ENCODE measurements around the gene PIP5K1C. TPM values are rescaled to one million over a fixed set of nuclear protein-coding genes. Genes with fewer than 3 reads are reported as not detected.

PIP5K1C gene
- total and polyA plus RNA-seq, 10 donors, result 6.2 to 41.9 (median 33.9) TPM

DNA sequence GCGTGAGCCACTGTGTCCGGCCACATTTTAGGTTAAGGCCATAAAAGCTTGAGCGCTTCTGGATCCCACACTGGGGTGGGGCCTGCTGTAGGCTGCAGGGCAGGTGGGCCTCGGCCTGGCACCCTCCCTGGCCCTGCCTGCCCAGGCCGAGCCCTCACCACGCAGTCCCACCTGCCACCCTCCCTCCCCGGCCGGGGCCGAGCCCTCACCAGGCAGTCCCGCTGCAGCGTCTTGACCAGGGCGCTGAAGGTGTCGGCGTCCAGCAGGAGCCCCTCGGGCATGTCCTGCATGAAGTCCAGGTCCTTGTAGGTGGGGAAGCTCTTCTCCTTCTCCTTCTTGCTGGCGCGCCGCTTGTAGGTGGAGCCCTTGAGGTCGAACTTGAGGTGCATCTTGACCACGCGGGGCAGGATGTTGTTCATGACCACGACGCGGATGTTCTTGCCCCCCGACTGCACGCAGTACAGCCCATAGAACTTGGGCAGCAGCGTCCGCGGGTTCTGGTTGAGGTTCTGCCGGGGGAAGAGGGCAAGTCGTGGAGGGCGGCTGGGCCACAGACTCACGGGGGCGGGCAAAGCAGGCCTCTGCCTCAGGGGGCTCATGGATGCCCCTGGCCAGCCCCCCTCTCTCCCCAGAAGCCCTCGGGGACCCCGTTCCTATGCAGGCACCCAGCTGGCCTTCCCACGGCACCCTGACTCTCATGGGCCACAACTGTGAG lies 47.0 kb downstream of the PIP5K1C start:
- no peak overlapping the region for H3K27ac ChIP-seq
- peaks cover 0 to 4% (median 0%) of the 10 kb centered on the region in 8 donors for H3K9me3 ChIP-seq
- peaks cover 0 to 93% (median 66%) of the 10 kb centered on the region in 6 donors for H3K36me3 ChIP-seq
- H3K4me1 ChIP-seq, result peaks cover 0 to 11% (median 2%) of the 10 kb centered on the region in 6 donors
- WGBS, 5 donors, result 83 to 92% (median 88%) methylated on average over 20 to 37 of the region's 37 CpGs
- no peak for DNase-seq
- no peaks in the 10 kb centered on the region for H3K27me3 ChIP-seq (replicated peaks in 1 of 7)
- TF ChIP-seq POLR2AphosphoS5 (IDR thresholded peaks at IDR 0.05), result peak in 1 of 3 donors; percentile 15
- TF ChIP-seq, protein P1, sequence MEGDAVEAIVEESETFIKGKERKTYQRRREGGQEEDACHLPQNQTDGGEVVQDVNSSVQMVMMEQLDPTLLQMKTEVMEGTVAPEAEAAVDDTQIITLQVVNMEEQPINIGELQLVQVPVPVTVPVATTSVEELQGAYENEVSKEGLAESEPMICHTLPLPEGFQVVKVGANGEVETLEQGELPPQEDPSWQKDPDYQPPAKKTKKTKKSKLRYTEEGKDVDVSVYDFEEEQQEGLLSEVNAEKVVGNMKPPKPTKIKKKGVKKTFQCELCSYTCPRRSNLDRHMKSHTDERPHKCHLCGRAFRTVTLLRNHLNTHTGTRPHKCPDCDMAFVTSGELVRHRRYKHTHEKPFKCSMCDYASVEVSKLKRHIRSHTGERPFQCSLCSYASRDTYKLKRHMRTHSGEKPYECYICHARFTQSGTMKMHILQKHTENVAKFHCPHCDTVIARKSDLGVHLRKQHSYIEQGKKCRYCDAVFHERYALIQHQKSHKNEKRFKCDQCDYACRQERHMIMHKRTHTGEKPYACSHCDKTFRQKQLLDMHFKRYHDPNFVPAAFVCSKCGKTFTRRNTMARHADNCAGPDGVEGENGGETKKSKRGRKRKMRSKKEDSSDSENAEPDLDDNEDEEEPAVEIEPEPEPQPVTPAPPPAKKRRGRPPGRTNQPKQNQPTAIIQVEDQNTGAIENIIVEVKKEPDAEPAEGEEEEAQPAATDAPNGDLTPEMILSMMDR (IDR thresholded peaks at IDR 0.05 in 8 of 11, conservative IDR thresholded peaks at IDR 0.05 in 3 of 11), result no peak
- intact Hi-C loops (cut with DNase I; ENCODE audit: low total_unique reads), result no loop called here
- H3K4me3 ChIP-seq, result no peak overlapping the region

DNA sequence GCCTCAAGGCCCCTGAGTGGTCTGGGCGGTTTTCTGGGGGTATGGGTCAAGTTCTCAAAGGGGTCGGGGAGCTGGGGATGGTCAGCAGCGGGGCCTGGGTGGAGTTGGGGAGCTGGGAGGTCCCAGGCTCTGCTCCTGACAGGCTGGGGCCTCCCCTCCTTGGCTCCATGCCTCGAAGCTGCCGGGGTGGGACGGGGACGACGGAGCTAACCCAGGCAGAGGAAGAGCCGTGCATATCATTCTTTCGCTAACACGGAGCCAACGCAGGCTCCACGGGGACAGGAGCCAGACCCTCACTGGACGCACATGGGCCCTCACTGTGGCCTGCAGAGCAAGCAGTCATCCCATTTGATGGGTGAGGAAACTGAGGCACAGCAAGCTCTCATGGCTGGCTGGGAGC lies 47.8 kb downstream of the PIP5K1C start:
- 92 to 99% (median 95%) methylated on average over 10 to 14 of the region's 14 CpGs for WGBS, 5 donors
- H3K4me1 ChIP-seq, result peaks cover 0 to 8% (median 0%) of the 10 kb centered on the region in 6 donors
- no peak for DNase-seq
- TF ChIP-seq, protein P1 (IDR thresholded peaks at IDR 0.05 in 8 of 11, conservative IDR thresholded peaks at IDR 0.05 in 3 of 11), result no peak
- TF ChIP-seq POLR2A (IDR thresholded peaks at IDR 0.05), result no peak
- no peak for TF ChIP-seq POLR2AphosphoS5 (IDR thresholded peaks at IDR 0.05)
- no peak overlapping the region for H3K27ac ChIP-seq
- H3K36me3 ChIP-seq, result peaks cover 0 to 93% (median 64%) of the 10 kb centered on the region in 6 donors
- intact Hi-C loops (cut with DNase I; ENCODE audit: low total_unique reads), result no loop called here
- no peak overlapping the region for H3K4me3 ChIP-seq
- H3K9me3 ChIP-seq, result peaks cover 0 to 4% (median 0%) of the 10 kb centered on the region in 8 donors
- no peaks in the 10 kb centered on the region for H3K27me3 ChIP-seq (replicated peaks in 1 of 7)

DNA sequence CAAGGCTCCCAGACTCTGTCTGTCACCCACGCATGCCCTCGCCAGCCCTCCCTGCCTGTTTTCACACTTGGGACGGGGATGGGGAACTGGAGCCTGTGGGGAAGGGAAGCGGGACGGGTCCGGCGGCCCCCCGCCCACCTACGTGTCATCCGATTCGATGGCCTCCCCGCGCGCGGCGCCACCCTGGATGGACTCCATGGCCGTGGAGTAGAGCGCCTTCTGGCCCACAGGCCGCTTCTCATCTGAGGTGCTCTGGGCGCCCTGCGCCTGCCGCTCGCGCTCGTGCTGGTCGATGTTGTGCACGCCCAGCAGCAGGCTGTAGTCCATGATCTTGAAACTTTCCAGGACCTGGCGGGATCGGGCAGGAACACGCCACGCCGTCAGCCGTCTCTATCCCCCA lies 48.6 kb downstream of the PIP5K1C start:
- TF ChIP-seq, protein P1 (IDR thresholded peaks at IDR 0.05 in 8 of 11, conservative IDR thresholded peaks at IDR 0.05 in 3 of 11), result no peak
- TF ChIP-seq POLR2AphosphoS5 (IDR thresholded peaks at IDR 0.05), result peak in 1 of 3 donors; percentile 38
- DNase-seq, result no peak
- H3K27ac ChIP-seq, result no peak overlapping the region
- intact Hi-C loops (cut with DNase I; ENCODE audit: low total_unique reads), result no loop called here
- H3K4me1 ChIP-seq, result peaks cover 0 to 8% (median 0%) of the 10 kb centered on the region in 6 donors
- H3K4me3 ChIP-seq, result no peak overlapping the region
- no peaks in the 10 kb centered on the region for H3K27me3 ChIP-seq (replicated peaks in 1 of 7)
- 93 to 98% (median 97%) methylated on average over 19 to 33 of the region's 33 CpGs for WGBS, 5 donors
- H3K9me3 ChIP-seq, result no peaks in the 10 kb centered on the region
- peaks cover 0 to 93% (median 56%) of the 10 kb centered on the region in 6 donors for H3K36me3 ChIP-seq

DNA sequence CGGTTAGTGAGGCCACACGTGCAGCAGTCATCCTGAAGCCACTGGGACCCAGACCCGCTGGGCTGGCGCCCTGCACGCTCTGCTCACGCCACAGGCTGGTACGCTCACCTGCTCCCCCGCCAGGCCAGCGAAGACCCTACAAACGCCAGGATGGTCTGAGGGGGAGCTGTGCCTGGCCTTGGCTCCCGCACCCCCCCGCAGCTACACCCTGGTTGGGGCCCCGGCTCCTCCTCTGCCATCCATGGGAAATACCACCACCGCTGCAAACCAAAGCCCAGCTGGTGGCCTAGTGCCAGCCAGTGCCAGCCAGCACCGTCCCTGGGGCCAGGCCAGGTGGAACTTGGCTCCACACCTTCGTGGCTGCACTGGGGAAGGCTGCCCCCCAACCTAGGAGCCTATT lies 50.4 kb downstream of the PIP5K1C start:
- 83 to 96% (median 95%) methylated on average over 2 to 16 of the region's 16 CpGs; no CpG with 5 or more reads in 1 of the 5 donors for WGBS, 5 donors
- H3K36me3 ChIP-seq, result peaks cover 0 to 93% (median 58%) of the 10 kb centered on the region in 6 donors
- no peaks in the 10 kb centered on the region for H3K4me1 ChIP-seq
- TF ChIP-seq POLR2A (IDR thresholded peaks at IDR 0.05), result no peak
- TF ChIP-seq POLR2AphosphoS5 (IDR thresholded peaks at IDR 0.05), result peak in 1 of 3 donors; percentile 30
- TF ChIP-seq, protein P1 (IDR thresholded peaks at IDR 0.05 in 8 of 11, conservative IDR thresholded peaks at IDR 0.05 in 3 of 11), result no peak
- no peak for DNase-seq
- H3K27me3 ChIP-seq (replicated peaks in 1 of 7), result no peaks in the 10 kb centered on the region
- intact Hi-C loops (cut with DNase I; ENCODE audit: low total_unique reads), result no loop called here
- H3K27ac ChIP-seq, result no peak overlapping the region
- no peak overlapping the region for H3K4me3 ChIP-seq
- no peaks in the 10 kb centered on the region for H3K9me3 ChIP-seq
